ENCODE measurements around the gene HIPK2. TPM values are rescaled to one million over a fixed set of nuclear protein-coding genes. Genes with fewer than 3 reads are reported as not detected.

Gene HIPK2
- total RNA-seq, 1 donor from 2014 or later: 72.3 TPM

DNA sequence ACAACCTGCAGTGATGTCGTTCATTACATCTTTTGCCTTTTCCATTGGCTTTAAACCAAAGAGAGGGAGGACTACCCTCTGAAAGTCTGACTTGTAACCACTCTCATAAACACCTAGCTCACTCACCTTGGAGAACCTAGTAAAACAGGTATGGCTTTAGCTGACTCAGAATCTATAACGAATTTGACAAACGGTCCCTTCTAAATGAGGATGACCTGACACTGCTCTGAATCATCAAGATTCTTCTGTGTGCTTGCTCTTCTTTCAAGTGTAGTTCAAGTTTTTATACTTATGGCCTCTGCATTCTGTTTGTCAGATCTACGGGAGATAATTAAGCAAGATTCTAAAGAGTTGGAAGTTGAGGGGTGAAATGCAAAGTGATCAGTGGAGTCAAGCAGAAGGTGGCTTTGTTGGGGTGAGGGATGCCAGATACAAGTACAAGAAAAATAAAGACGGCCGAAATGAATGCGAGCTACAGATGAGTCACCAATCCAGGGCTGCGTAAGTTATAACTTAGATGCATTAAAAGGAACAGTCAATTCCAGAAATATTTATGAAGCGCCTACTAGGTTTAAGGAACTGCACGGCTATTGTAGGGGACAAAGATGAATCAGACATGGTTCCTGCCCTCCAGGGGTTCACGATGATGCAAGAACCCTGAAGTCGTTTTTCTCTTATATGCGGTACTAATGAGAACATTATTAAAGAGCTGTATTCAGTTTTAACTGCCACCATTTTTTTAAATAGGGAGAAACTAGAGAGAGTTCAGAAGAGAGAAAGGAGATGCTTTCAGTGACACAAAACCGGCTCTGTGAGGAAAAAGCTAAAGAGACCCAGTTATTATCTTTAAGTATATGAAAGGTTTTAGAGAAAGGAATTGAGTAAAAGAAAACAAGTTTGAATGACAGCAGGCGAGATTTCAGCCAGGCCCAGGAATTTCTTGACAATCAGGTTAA lies 6.5 kb downstream of the HIPK2 start:
- no peak for DNase-seq (ENCODE audit: low spot score)

GRCh38 chr7:139769761-139770160 lies 8.0 kb downstream of the HIPK2 start:
- Mint-ChIP-seq H3K27me3 (ENCODE audit: low read depth) (no peaks in the 10 kb centered on the region), H3K9me3 (ENCODE audit: low read depth) (no peaks in the 10 kb centered on the region), H3K27ac (ENCODE audit: unreplicated experiment) (peak overlapping the region; percentile 33), H3K4me3 (ENCODE audit: unreplicated experiment) (no peak overlapping the region), H3K4me1 (ENCODE audit: low read depth) (peaks cover 95% of the 10 kb centered on the region), H3K36me3 (ENCODE audit: low read depth) (peaks cover 9% of the 10 kb centered on the region)
- TF ChIP-seq CTCF (IDR thresholded peaks at IDR 0.05): no peak
- DNase-seq (ENCODE audit: low spot score): no peak

More for the DNA sequence above, 6.5 kb downstream of the HIPK2 start:
- peak overlapping the region; percentile 52 for H3K4me3 Mint-ChIP-seq (ENCODE audit: unreplicated experiment)
- H3K27ac Mint-ChIP-seq (ENCODE audit: unreplicated experiment): peak overlapping the region; percentile 94
- peaks cover 93% of the 10 kb centered on the region for H3K4me1 Mint-ChIP-seq (ENCODE audit: low read depth)
- no peaks in the 10 kb centered on the region for H3K9me3 Mint-ChIP-seq (ENCODE audit: low read depth)
- no peaks in the 10 kb centered on the region for H3K27me3 Mint-ChIP-seq (ENCODE audit: low read depth)
- no peak for TF ChIP-seq CTCF (IDR thresholded peaks at IDR 0.05)
- H3K36me3 Mint-ChIP-seq (ENCODE audit: low read depth): peaks cover 6% of the 10 kb centered on the region

GRCh38 chr7:139769066-139769465 lies 8.7 kb downstream of the HIPK2 start:
- peaks cover 11% of the 10 kb centered on the region for H3K36me3 Mint-ChIP-seq (ENCODE audit: low read depth)
- peaks cover 94% of the 10 kb centered on the region for H3K4me1 Mint-ChIP-seq (ENCODE audit: low read depth)
- no peak for TF ChIP-seq CTCF (IDR thresholded peaks at IDR 0.05)
- no peak for DNase-seq (ENCODE audit: low spot score)
- no peak overlapping the region for H3K4me3 Mint-ChIP-seq (ENCODE audit: unreplicated experiment)
- no peaks in the 10 kb centered on the region for H3K27me3 Mint-ChIP-seq (ENCODE audit: low read depth)
- no peaks in the 10 kb centered on the region for H3K9me3 Mint-ChIP-seq (ENCODE audit: low read depth)
- H3K27ac Mint-ChIP-seq (ENCODE audit: unreplicated experiment): peak overlapping the region; percentile 11

DNA sequence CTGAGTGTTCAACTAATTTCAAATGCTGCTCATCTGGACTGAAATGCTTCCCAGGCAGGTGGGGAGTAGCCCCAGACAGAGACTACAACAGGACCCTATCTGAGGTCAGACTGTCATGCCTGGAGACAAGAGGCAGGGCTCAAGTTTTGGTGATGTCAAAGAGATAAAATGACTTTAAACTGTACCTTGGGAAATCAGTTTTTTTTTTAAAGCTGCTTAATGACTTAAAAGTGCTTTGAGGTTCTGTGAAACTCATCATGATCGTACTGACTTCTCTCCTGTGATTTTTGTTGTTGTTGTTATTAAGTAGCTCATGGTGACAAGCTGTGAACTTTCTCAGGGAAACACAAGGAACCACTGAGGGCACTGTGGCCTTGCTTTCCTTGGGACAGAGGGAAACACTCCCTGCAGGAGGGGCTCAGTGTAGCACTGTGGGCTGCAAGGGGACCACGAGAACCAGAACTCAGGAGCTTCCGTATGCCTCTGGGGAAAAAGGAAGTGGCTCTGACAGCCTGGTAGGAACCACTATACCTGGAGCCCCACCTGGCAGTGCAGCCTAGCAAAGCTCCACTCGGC lies 9.5 kb downstream of the HIPK2 start:
- TF ChIP-seq CTCF (IDR thresholded peaks at IDR 0.05): no peak
- Mint-ChIP-seq H3K4me3 (ENCODE audit: unreplicated experiment) (no peak overlapping the region), H3K9me3 (ENCODE audit: low read depth) (no peaks in the 10 kb centered on the region), H3K27ac (ENCODE audit: unreplicated experiment) (peak overlapping the region; percentile 56), H3K4me1 (ENCODE audit: low read depth) (peaks cover 94% of the 10 kb centered on the region), H3K27me3 (ENCODE audit: low read depth) (no peaks in the 10 kb centered on the region), H3K36me3 (ENCODE audit: low read depth) (peaks cover 11% of the 10 kb centered on the region)
- DNase-seq (ENCODE audit: low spot score): no peak

DNA sequence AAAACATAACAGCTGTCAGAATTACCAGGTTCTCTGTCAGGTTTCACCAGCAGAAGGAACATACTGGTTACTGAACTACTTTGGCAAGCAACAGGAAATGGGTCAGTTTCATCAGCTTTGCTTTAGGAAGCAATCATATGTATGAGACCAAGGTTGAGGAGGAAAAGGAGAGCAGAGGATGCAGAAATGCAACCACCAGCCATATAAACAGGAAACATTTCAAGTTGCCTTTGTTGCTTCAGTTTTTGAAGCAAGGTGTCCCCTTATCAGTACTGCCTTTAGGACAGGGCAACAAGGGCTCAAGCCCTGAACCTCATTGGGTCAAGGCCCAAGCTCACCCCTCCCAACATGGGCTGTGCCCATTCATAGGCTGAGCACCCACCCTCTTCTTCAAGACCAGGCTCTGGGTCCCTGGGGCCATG lies 10.2 kb downstream of the HIPK2 start:
- TF ChIP-seq CTCF (IDR thresholded peaks at IDR 0.05): no peak
- peaks cover 11% of the 10 kb centered on the region for H3K36me3 Mint-ChIP-seq (ENCODE audit: low read depth)
- H3K9me3 Mint-ChIP-seq (ENCODE audit: low read depth): no peaks in the 10 kb centered on the region
- peaks cover 94% of the 10 kb centered on the region for H3K4me1 Mint-ChIP-seq (ENCODE audit: low read depth)
- H3K27me3 Mint-ChIP-seq (ENCODE audit: low read depth): no peaks in the 10 kb centered on the region
- H3K27ac Mint-ChIP-seq (ENCODE audit: unreplicated experiment): peak overlapping the region; percentile 46
- H3K4me3 Mint-ChIP-seq (ENCODE audit: unreplicated experiment): no peak overlapping the region
- DNase-seq (ENCODE audit: low spot score): no peak
